ENCODE results near the gene MKX. TPM values are rescaled to one million over a fixed set of nuclear protein-coding genes. Genes with fewer than 3 reads are reported as not detected.

Gene MKX
- total and polyA plus RNA-seq, 9 of the 15 experiments (the other 6 are each of a cell fraction or from before 2014, with no cell fraction given): 0.07 TPM; not detected in 7

GRCh38 chr10:27742195-27743011, 3.2 kb downstream of the MKX start (continued):
- TF ChIP-seq AFF4 (CRISPR knock-in tag; IDR thresholded peaks at IDR 0.05) (no peak), MEIS2 (IDR thresholded peaks at IDR 0.05; ENCODE audit: partially characterized antibody) (peak; percentile 25), E2F6 (IDR thresholded peaks at IDR 0.05; ENCODE audit: borderline replicate concordance in 1 of 2, extremely low read depth in 1 of 2, insufficient read depth in 1 of 2, insufficient read length in 1 of 2, low read depth in 1 of 2, low read length in 1 of 2, poor library complexity in 1 of 2, severe bottlenecking in 1 of 2) (peak in 1 of 2 experiments; percentile 49), SMC3 (conservative IDR thresholded peaks at IDR 0.05; ENCODE audit: insufficient read depth, low read depth, low read length) (peak; percentile 25; the same call in 1 of the 2 replicates)
